ENCODE results near the gene SALL3. TPM values are rescaled to one million over a fixed set of nuclear protein-coding genes. Genes with fewer than 3 reads are reported as not detected.

SALL3 gene
- total and polyA plus RNA-seq, 2 of the 4 experiments (the other 2 are of a cell fraction) = not detected

GRCh38 chr18:78981989-78982620 lies 2.5 kb downstream of the SALL3 start:
- TF ChIP-seq CEBPB (IDR thresholded peaks at IDR 0.05; ENCODE audit: low read depth, low read length) = no peak
- no peak for TF ChIP-seq SMC3 (IDR thresholded peaks at IDR 0.05; ENCODE audit: low read depth, low read length)
- no peak for TF ChIP-seq MXI1 (IDR thresholded peaks at IDR 0.05; ENCODE audit: borderline replicate concordance, low read depth, low read length)
- no peak for TF ChIP-seq CTCF (conservative IDR thresholded peaks at IDR 0.05; ENCODE audit: low read depth, low read length)
- TF ChIP-seq USF2 (IDR thresholded peaks at IDR 0.05; ENCODE audit: low read depth, low read length) = no peak
- no peak for TF ChIP-seq RFX5 (IDR thresholded peaks at IDR 0.05; ENCODE audit: low read depth, low read length)
- no peak for TF ChIP-seq MAFK (IDR thresholded peaks at IDR 0.05; ENCODE audit: low read depth, low read length)
- TF ChIP-seq RAD21 (IDR thresholded peaks at IDR 0.05; ENCODE audit: low read length) = no peak
- no peak for TF ChIP-seq RCOR1 (IDR thresholded peaks at IDR 0.05; ENCODE audit: insufficient replicate concordance, low read length)
- no peak for TF ChIP-seq MAZ (IDR thresholded peaks at IDR 0.05; ENCODE audit: borderline replicate concordance, low read depth, low read length)
- no peak for TF ChIP-seq ELK1 (IDR thresholded peaks at IDR 0.05; ENCODE audit: borderline replicate concordance, low read depth, low read length)
- TF ChIP-seq NFE2L2 (IDR thresholded peaks at IDR 0.05; ENCODE audit: low read depth, low read length) = no peak
- no peak for TF ChIP-seq POLR2A (IDR thresholded peaks at IDR 0.05; ENCODE audit: low read depth, low read length)
- TF ChIP-seq BHLHE40 (IDR thresholded peaks at IDR 0.05; ENCODE audit: low read depth, low read length) = no peak
- TF ChIP-seq FOS (IDR thresholded peaks at IDR 0.05; ENCODE audit: low read depth, low read length) = no peak
- TF ChIP-seq CHD1 (IDR thresholded peaks at IDR 0.05; ENCODE audit: low read depth, low read length) = no peak
- Histone ChIP-seq H2AFZ (replicated peaks; ENCODE audit: low read length, poor library complexity) (no peak overlapping the region), H2BK120ac (ENCODE audit: low read depth, low read length) (no peak overlapping the region), H3K18ac (ENCODE audit: low read depth, low read length) (no peak overlapping the region), H3K23ac (ENCODE audit: low read depth, low read length) (no peak overlapping the region), H3K36me3 (ENCODE audit: control insufficient read depth, insufficient read depth, low read length) (no peaks in the 10 kb centered on the region), H3K4me2 (ENCODE audit: low read depth, low read length) (no peak overlapping the region), H3K9me1 (ENCODE audit: insufficient read depth, low read length) (no peaks in the 10 kb centered on the region), H3K79me1 (ENCODE audit: low read depth in 1 of 2, low read length in 2 of 2) (no peaks in the 10 kb centered on the region), H4K20me1 (ENCODE audit: insufficient read depth, low read length) (no peaks in the 10 kb centered on the region), H3K9me3 (ENCODE audit: control insufficient read depth, insufficient read depth, low read length) (peaks cover 6% of the 10 kb centered on the region; the same call in 1 of the 2 replicates), H3K4me3 (ENCODE audit: insufficient read depth, low read depth, low read length) (no peak overlapping the region), H2BK20ac (ENCODE audit: low read depth, low read length) (no peak overlapping the region), H4K5ac (ENCODE audit: low read depth, low read length) (no peak overlapping the region), H4K8ac (ENCODE audit: low read depth in 2 of 2, low read length in 2 of 2) (no peak overlapping the region), H3K14ac (replicated peaks; ENCODE audit: low read depth, low read length) (no peak overlapping the region), H3K27ac (ENCODE audit: insufficient read depth, low read length) (no peak overlapping the region), H3K4ac (ENCODE audit: low read depth, low read length) (no peak overlapping the region), H3K4me1 (ENCODE audit: control insufficient read depth, insufficient read depth, low read length) (no peaks in the 10 kb centered on the region), H3K56ac (ENCODE audit: extremely low read depth, insufficient read depth, low read length) (no peak overlapping the region), H3K27me3 (ENCODE audit: control insufficient read depth, insufficient read depth, low read length) (peaks cover 48% of the 10 kb centered on the region), H2BK5ac (ENCODE audit: low read depth, low read length, poor library complexity, severe bottlenecking) (no peak overlapping the region), H2BK15ac (ENCODE audit: low read depth, low read length) (no peak overlapping the region), H3K9ac (ENCODE audit: low read depth, low read length) (no peak overlapping the region), H2AK5ac (ENCODE audit: low read depth, low read length) (no peak overlapping the region), H2AK9ac (replicated peaks; ENCODE audit: low read depth, low read length, poor library complexity) (no peak overlapping the region), H4K91ac (ENCODE audit: insufficient read depth, low read depth, low read length) (no peak overlapping the region)
- in situ Hi-C loops (cut with MboI; ENCODE audit: low sequenced_read_pairs) = no loop called here
- ChIA-PET CTCF (interaction anchor here (0.5 to 0.7 kb wide), 2 partner anchors 31 to 248 kb away, joined by 3 to 5 read pairs; no protein-coding TSS in a partner anchor), POLR2A (ENCODE audit: unreplicated experiment) (no interaction called here)
- ATAC-seq (ENCODE audit: low read depth) (no peak), DNase-seq (no peak)
- intact Hi-C loops (cut with micrococcal nuclease) = no loop called here
- BruUV-seq (replicated peaks) = no TSS peak
- dilution Hi-C loops (cut with HindIII; ENCODE audit: low sequenced_read_pairs, unreplicated experiment) = no loop called here
- WGBS, 2 experiments (ENCODE audit: extremely low coverage in 2 of 2, insufficient read length in 1 of 2) = no CpG with 5 or more reads among the region's 14 CpGs
